Vagina (tissue), 2 donors: Measurements from ENCODE around the gene CEP162.

Experiments used
- CTCF ChIP-seq, 3 experiments: fragments of 450-650 bp in 2 of 3; fragments of 200-600 bp in 1 of 3; sonication (generic) in 1 of 3; IDR thresholded peaks; one replicate each; pipeline ENCODE4 v1.5.1; 2017 to 2019; ENCODE audit warnings: antibody characterized with exemption in 3 of 3, mild to moderate bottlenecking in 2 of 3, moderate library complexity in 2 of 3
- POLR2A ChIP-seq, 2 donors: fragments of 450-650 bp; IDR thresholded peaks; one replicate each; pipeline ENCODE4 v1.6.1; 2017; ENCODE audit warnings: antibody characterized with exemption in 2 of 2, mild to moderate bottlenecking in 2 of 2, moderate library complexity in 2 of 2

- TF ChIP-seq CTCF (IDR thresholded peaks at IDR 0.05), result no peak
- no peak for TF ChIP-seq POLR2A (IDR thresholded peaks at IDR 0.05)
These were observed 88.1 kb downstream of the CEP162 start for GRCh38 chr6:84139311-84139710.
